Colonic mucosa (tissue), 4 donors: ENCODE measurements around the gene NCBP3. TPM values are rescaled to one million over a fixed set of nuclear protein-coding genes. Genes with fewer than 3 reads are reported as not detected.

Experiments
- DNase-seq: peaks from one replicate; pipeline ENCODE4 v3.0.0-alpha.2; 2020
- H3K27ac ChIP-seq: fragments of 200-600 bp; one replicate; pipeline ENCODE4 v1.8.0; 2021
- H3K27me3 ChIP-seq: fragments of 200-600 bp; one replicate; pipeline ENCODE4 v1.8.0; 2021
- H3K36me3 ChIP-seq: fragments of 200-600 bp; one replicate; pipeline ENCODE4 v1.8.0; 2021
- H3K4me1 ChIP-seq: fragments of 200-600 bp; one replicate; pipeline ENCODE4 v1.8.0; 2021; ENCODE audit warnings: mild to moderate bottlenecking
- H3K4me3 ChIP-seq: fragments of 200-600 bp; one replicate; pipeline ENCODE4 v1.8.0; 2021
- H3K9ac ChIP-seq, 2 donors: one replicate each; pipeline ENCODE4 v1.7.0; 2013; ENCODE audit warnings: control low read depth in 2 of 2, low read depth in 2 of 2, low read length in 2 of 2
- H3K9me3 ChIP-seq: fragments of 200-600 bp; one replicate; pipeline ENCODE4 v1.8.0; 2021
- intact Hi-C: fragments of 100-400 bp; cut with DNase I; formaldehyde crosslinking; loops from one replicate; pipeline ENCODE4 v1.14.1; 2022
- total RNA-seq, 2 donors: library from RNA; stranded (reverse); fragmentation: NEBNext Ultra II Directional in 1 of 2; extraction: Animal tissue kit (Norgen Biotek cat#: 25700) in 1 of 2; gene quantifications; one replicate each; pipeline ENCODE4 v1.2.1, GENCODE V29; 2021
- TF ChIP-seq, protein P1 (sequence below): fragments of 200-600 bp; IDR thresholded peaks from one replicate; pipeline ENCODE4 v1.8.0; 2022; ENCODE audit warnings: antibody characterized with exemption, mild to moderate bottlenecking
- donor health status: healthy.
- donor health status: DM: no; HTN: no; CAD: no.
- donor health status: DM: no; HTN: no; CAD: no.

NCBP3 gene
- total RNA-seq, 2 donors from 2014 or later = 31.3 to 41.2 TPM

DNA sequence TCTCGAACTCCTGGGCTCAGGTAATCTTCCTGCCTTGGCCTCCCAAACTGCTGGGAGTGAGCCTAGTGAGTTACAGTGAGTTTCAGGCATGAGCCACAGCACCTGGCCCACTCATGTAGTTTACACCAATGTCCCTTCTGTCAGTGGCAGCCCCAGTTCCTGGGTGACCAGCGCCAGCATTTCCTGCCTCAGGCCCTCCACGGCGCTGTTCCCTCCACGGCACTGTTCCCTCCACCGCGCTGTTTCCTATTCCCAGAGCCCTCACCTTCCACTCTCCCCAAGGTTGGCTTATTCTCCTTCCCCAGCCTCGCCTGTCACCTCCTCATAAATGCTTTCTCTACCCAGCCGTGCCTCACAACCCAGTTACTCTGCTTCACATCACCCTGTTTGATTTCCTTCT lies 77.7 kb downstream of the NCBP3 start:
- no peaks in the 10 kb centered on the region for H3K27me3 ChIP-seq
- H3K27ac ChIP-seq = no peak overlapping the region
- TF ChIP-seq, protein P1, sequence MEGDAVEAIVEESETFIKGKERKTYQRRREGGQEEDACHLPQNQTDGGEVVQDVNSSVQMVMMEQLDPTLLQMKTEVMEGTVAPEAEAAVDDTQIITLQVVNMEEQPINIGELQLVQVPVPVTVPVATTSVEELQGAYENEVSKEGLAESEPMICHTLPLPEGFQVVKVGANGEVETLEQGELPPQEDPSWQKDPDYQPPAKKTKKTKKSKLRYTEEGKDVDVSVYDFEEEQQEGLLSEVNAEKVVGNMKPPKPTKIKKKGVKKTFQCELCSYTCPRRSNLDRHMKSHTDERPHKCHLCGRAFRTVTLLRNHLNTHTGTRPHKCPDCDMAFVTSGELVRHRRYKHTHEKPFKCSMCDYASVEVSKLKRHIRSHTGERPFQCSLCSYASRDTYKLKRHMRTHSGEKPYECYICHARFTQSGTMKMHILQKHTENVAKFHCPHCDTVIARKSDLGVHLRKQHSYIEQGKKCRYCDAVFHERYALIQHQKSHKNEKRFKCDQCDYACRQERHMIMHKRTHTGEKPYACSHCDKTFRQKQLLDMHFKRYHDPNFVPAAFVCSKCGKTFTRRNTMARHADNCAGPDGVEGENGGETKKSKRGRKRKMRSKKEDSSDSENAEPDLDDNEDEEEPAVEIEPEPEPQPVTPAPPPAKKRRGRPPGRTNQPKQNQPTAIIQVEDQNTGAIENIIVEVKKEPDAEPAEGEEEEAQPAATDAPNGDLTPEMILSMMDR = no peak
- H3K36me3 ChIP-seq = no peaks in the 10 kb centered on the region
- DNase-seq = no peak
- H3K9me3 ChIP-seq = no peaks in the 10 kb centered on the region
- intact Hi-C loops = no loop called here
- H3K4me3 ChIP-seq = no peak overlapping the region
- no peak overlapping the region for H3K9ac ChIP-seq
- H3K4me1 ChIP-seq = no peaks in the 10 kb centered on the region

GRCh38 chr17:3766779-3767178 lies 79.3 kb downstream of the NCBP3 start:
- intact Hi-C loops = no loop called here

GRCh38 chr17:3765981-3766380 lies 80.1 kb downstream of the NCBP3 start:
- TF ChIP-seq, protein P1 = no peak
- Histone ChIP-seq H3K9me3 (no peaks in the 10 kb centered on the region), H3K36me3 (no peaks in the 10 kb centered on the region), H3K9ac (peak overlapping the region in 1 of 2 donors; percentile 12), H3K4me3 (no peak overlapping the region), H3K27me3 (no peaks in the 10 kb centered on the region), H3K4me1 (no peaks in the 10 kb centered on the region), H3K27ac (no peak overlapping the region)
- DNase-seq = no peak
- intact Hi-C loops = no loop called here

More at GRCh38 chr17:3766779-3767178, 79.3 kb downstream of the NCBP3 start:
- Histone ChIP-seq H3K36me3 (no peaks in the 10 kb centered on the region), H3K4me3 (no peak overlapping the region), H3K4me1 (no peaks in the 10 kb centered on the region), H3K27ac (no peak overlapping the region), H3K27me3 (no peaks in the 10 kb centered on the region), H3K9me3 (no peaks in the 10 kb centered on the region), H3K9ac (no peak overlapping the region)
- TF ChIP-seq, protein P1 = no peak
- no peak for DNase-seq

DNA sequence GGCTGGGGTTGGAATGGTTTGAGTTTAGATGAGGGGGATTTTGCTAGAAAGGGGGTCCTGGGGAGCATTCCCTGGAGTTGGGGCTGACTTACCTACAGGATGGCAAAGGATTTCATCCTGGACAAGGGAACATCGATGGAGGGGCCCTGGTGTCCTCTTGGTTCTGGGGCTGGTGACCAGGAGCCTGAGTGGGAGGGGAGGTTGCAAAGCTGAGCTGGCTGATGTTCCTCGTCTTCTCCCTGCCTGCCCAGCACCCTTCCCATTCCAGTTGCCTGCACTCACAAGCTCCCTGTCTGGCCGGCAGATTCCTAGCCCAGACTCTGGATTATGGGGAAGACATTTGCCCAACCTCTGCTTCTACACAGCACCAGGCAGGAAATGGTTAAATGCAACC lies 82.3 kb downstream of the NCBP3 start:
- Histone ChIP-seq H3K27ac (no peak overlapping the region), H3K27me3 (no peaks in the 10 kb centered on the region), H3K4me3 (no peak overlapping the region), H3K9ac (peak overlapping the region in 1 of 2 donors; percentile 50), H3K9me3 (no peaks in the 10 kb centered on the region), H3K36me3 (no peaks in the 10 kb centered on the region), H3K4me1 (no peaks in the 10 kb centered on the region)
- intact Hi-C loops = no loop called here
- no peak for DNase-seq
- TF ChIP-seq, protein P1 = no peak

DNA sequence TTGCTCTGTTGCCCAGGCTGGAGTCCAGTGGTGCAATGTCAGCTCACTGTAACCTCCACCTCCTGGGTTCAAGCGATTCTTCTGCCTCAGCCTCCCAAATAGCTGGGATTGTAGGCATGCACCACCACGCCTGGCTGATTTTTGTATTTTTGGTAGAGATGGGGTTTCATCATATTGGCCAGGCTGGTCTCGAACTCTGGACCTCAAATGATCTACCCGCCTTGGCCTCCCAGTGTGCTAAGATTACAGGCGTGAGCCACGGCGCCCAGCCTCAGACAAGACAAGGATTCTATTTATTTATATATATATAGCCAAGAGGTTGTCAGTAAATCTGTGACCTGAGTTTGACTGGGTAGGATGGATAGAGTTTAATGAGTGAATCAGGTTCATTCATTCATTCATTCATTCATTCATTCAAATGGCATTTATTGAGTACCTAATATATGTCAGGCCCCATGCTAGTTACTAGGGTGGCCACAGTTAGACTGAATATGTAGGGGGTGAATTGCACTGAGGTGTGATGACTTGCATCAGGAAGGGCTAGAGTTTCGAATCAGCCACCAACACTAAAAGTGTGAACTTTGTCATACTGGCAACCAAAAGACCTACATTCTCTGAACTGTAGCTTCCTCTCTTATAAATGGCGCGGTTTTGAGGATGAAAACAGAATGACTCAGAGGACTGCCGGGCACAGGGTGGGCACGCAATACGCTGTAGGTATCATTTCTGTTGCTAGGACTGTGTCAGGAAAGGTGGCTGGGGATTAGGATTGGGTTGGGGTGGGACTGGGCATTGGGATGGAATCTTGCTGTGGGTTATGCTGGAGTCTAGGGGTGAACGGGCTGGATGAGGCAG lies 82.9 kb downstream of the NCBP3 start:
- H3K27ac ChIP-seq = no peak overlapping the region

More for the DNA sequence above, 82.9 kb downstream of the NCBP3 start:
- Histone ChIP-seq H3K4me1 (no peaks in the 10 kb centered on the region), H3K4me3 (no peak overlapping the region), H3K9ac (peak overlapping the region in 1 of 2 donors; percentile 50), H3K9me3 (no peaks in the 10 kb centered on the region), H3K27me3 (no peaks in the 10 kb centered on the region), H3K36me3 (no peaks in the 10 kb centered on the region)
- intact Hi-C loops = no loop called here
- TF ChIP-seq, protein P1 = no peak
- no peak for DNase-seq
